SK-N-SH (cell line): ENCODE results near the gene AIMP1. TPM values are rescaled to one million over a fixed set of nuclear protein-coding genes. Genes with fewer than 3 reads are reported as not detected.
A peak's percentile ranks its signal among the peaks of the same experiment; 100 is the strongest.

Experiments
- CTCF ChIA-PET: fragments of 300-600, 350-600 bp; formaldehyde crosslinking; extraction: SDS; loops from one replicate; lab custom pipeline; 2021; lab: Yijun Ruan, JAX
- POLR2A ChIA-PET: fragments of 350-600 bp; sonication (Branson Sonifier 250); formaldehyde crosslinking; extraction: SDS; loops from one replicate; lab custom pipeline; 2020; ENCODE audit warnings: antibody characterized with exemption, inconsistent platforms; lab: Yijun Ruan, JAX
- DNase-seq: peaks from one replicate; pipeline ENCODE4 v3.0.0; 2012
- H2AFZ ChIP-seq: fragments of 200-600 bp; sonication (generic); 2 replicates; pipeline ENCODE4 v1.8.1; 2016; ENCODE audit warnings: antibody characterized with exemption, mild to moderate bottlenecking, low read depth
- H3F3A ChIP-seq: fragments of 200-600 bp; sonication (generic); replicated peaks from 2 replicates; pipeline ENCODE3; 2016; ENCODE audit warnings: antibody characterized with exemption, mild to moderate bottlenecking; ENCODE audit not compliant: insufficient read depth
- H3K27ac ChIP-seq, 2 experiments: fragments of 200-500 bp in 1 of 2; fragments of 200-600 bp in 1 of 2; sonication (Bioruptor generic) in 1 of 2; sonication (generic), shearing (Covaris generic) in 1 of 2; 2 replicates each; pipeline versions ENCODE4 v1.5.1 to v1.6.1; 2014 to 2016; ENCODE audit warnings: low read depth in 2 of 2, inconsistent platforms in 1 of 2, low read length in 1 of 2, mild to moderate bottlenecking in 1 of 2, mixed read lengths in 1 of 2
- H3K27me3 ChIP-seq: fragments of 200-600 bp; sonication (generic), shearing (Covaris generic); 2 replicates; pipeline ENCODE4 v1.6.1; 2016; ENCODE audit warnings: mixed run types; ENCODE audit not compliant: insufficient read depth
- H3K36me3 ChIP-seq, 2 experiments: fragments of 200-500 bp in 1 of 2; fragments of 200-600 bp in 1 of 2; sonication (Bioruptor generic) in 1 of 2; sonication (generic) in 1 of 2; replicated peaks in 1 of 2; 2 replicates each; pipeline versions ENCODE3 to v1.5.1; 2014 to 2016; ENCODE audit warnings: low read length in 1 of 2, mild to moderate bottlenecking in 1 of 2; ENCODE audit not compliant: insufficient read depth in 2 of 2, control insufficient read depth in 1 of 2
- H3K4me1 ChIP-seq, 2 experiments: fragments of 200-500 bp in 1 of 2; fragments of 200-600 bp in 1 of 2; sonication (Bioruptor generic) in 1 of 2; sonication (generic), shearing (Covaris generic) in 1 of 2; 2 replicates each; pipeline versions ENCODE4 v1.5.1 to v1.6.1; 2014 to 2016; ENCODE audit warnings: low read depth in 1 of 2, low read length in 1 of 2, mixed run types in 1 of 2; ENCODE audit not compliant: insufficient read depth in 2 of 2, control insufficient read depth in 1 of 2
- H3K4me2 ChIP-seq: fragments of 200-600 bp; sonication (generic), shearing (Covaris generic); 2 replicates; pipeline ENCODE4 v1.6.1; 2017; ENCODE audit warnings: mixed run types
- H3K4me3 ChIP-seq, 2 experiments: fragments of 200-500 bp in 1 of 2; fragments of 200-600 bp in 1 of 2; sonication (Bioruptor generic) in 1 of 2; sonication (generic), shearing (Covaris generic) in 1 of 2; 2 replicates each; pipeline versions ENCODE4 v1.5.1 to v1.8.1; 2014 to 2016; ENCODE audit warnings: low read depth in 2 of 2, inconsistent platforms in 1 of 2, low read length in 1 of 2, mild to moderate bottlenecking in 1 of 2, mixed read lengths in 1 of 2, moderate library complexity in 1 of 2
- H3K79me2 ChIP-seq: fragments of 200-600 bp; sonication (generic); 2 replicates; pipeline ENCODE4 v1.8.1; 2017; ENCODE audit warnings: mild to moderate bottlenecking; ENCODE audit not compliant: insufficient read depth
- H3K9ac ChIP-seq: fragments of 200-600 bp; sonication (generic); 2 replicates; pipeline ENCODE4 v1.6.1; 2017; ENCODE audit warnings: mixed run types
- H3K9me2 ChIP-seq: fragments of 200-600 bp; sonication (generic); 2 replicates; pipeline ENCODE4 v1.6.1; 2017; ENCODE audit warnings: mixed run types
- H3K9me3 ChIP-seq: fragments of 200-600 bp; sonication (generic); 2 replicates; pipeline ENCODE4 v1.6.1; 2017; ENCODE audit warnings: mixed run types, mild to moderate bottlenecking, moderate library complexity
- H4K20me1 ChIP-seq: fragments of 200-600 bp; sonication (generic); 2 replicates; pipeline ENCODE4 v1.6.1; 2017; ENCODE audit warnings: mild to moderate bottlenecking, mixed run types; ENCODE audit not compliant: insufficient read depth
- CHD2 ChIP-seq: fragments of 150-350 bp; IDR thresholded peaks from 2 replicates; pipeline ENCODE4 v1.6.1; 2018; ENCODE audit warnings: low read length; ENCODE audit not compliant: partially characterized antibody
- ELF1 ChIP-seq: IDR thresholded peaks from 2 replicates; pipeline ENCODE4 v1.4.0; 2012
- EZH2phosphoT487 ChIP-seq: fragments of 200-600 bp; sonication (generic); IDR thresholded peaks from 2 replicates; pipeline ENCODE4 v1.6.1; 2017; ENCODE audit warnings: low read depth, mixed run types, mild to moderate bottlenecking, antibody characterized with exemption, moderate library complexity, borderline replicate concordance
- FOXJ3 ChIP-seq: sonication (generic); formaldehyde crosslinking; IDR thresholded peaks from 2 replicates; pipeline ENCODE4 v1.5.1; 2020; ENCODE audit warnings: mild to moderate bottlenecking, missing genetic modification reagents
- FOXM1 ChIP-seq: IDR thresholded peaks from 2 replicates; pipeline ENCODE4 v1.4.0; 2012; ENCODE audit warnings: low read depth, mild to moderate bottlenecking
- NFIC ChIP-seq: IDR thresholded peaks from 2 replicates; pipeline ENCODE4 v1.4.0; 2012; ENCODE audit warnings: borderline replicate concordance
- NRF1 ChIP-seq: IDR thresholded peaks from 2 replicates; pipeline ENCODE4 v1.6.1; 2012; ENCODE audit warnings: low read depth, mild to moderate bottlenecking, low read length
- POLR2AphosphoS5 ChIP-seq: IDR thresholded peaks from 2 replicates; pipeline ENCODE4 v1.6.1; 2012; ENCODE audit warnings: low read depth, low read length
- RAD21 ChIP-seq: IDR thresholded peaks from 2 replicates; pipeline ENCODE4 v1.6.1; 2012; ENCODE audit warnings: mild to moderate bottlenecking, low read length
- RXRA ChIP-seq: IDR thresholded peaks from 2 replicates; pipeline ENCODE4 v1.4.0; 2012; ENCODE audit warnings: low read depth, mild to moderate bottlenecking, borderline replicate concordance
- SMC3 ChIP-seq: IDR thresholded peaks from 2 replicates; pipeline ENCODE4 v1.6.1; 2012; ENCODE audit warnings: low read depth, low read length, improper control_type of control experiment
- TEAD4 ChIP-seq: IDR thresholded peaks from 2 replicates; pipeline ENCODE4 v1.4.0; 2012; ENCODE audit warnings: mild to moderate bottlenecking, borderline replicate concordance; ENCODE audit not compliant: insufficient read depth
- WGBS: methylation state at CpG from one replicate; pipeline ENCODE4 v1.1.6; 2017; ENCODE audit warnings: low lambda C conversion rate; 5-methylcytosine and 5-hydroxymethylcytosine counted together
- polyA plus RNA-seq, 3 experiments: library from polyadenylated mRNA; depleted of rRNA; stranded (reverse); fragments of >200 nt; gene quantifications; 2 replicates each; pipeline ENCODE4 v1.2.3, GENCODE V29; 2012
- TF ChIP-seq, protein P1 (sequence below): fragments of 200-600 bp; sonication (generic); IDR thresholded peaks from 2 replicates; pipeline ENCODE4 v1.6.1; 2017; ENCODE audit warnings: antibody characterized with exemption, mild to moderate bottlenecking, moderate library complexity
- TF ChIP-seq, protein P2 (sequence below): IDR thresholded peaks from 2 replicates; pipeline ENCODE4 v1.4.0; 2012; ENCODE audit warnings: low read depth
- TF ChIP-seq, protein P3 (sequence below): IDR thresholded peaks from 2 replicates; pipeline ENCODE4 v1.4.0; 2012; ENCODE audit warnings: low read depth, borderline replicate concordance
- TF ChIP-seq, protein P4 (sequence below): IDR thresholded peaks from 2 replicates; pipeline ENCODE4 v1.4.0; 2012; ENCODE audit warnings: low read depth, borderline replicate concordance

The AIMP1 gene
- polyA plus RNA-seq, 1 of the 3 experiments (the other 2 are of a cell fraction) = 14.0 TPM

DNA sequence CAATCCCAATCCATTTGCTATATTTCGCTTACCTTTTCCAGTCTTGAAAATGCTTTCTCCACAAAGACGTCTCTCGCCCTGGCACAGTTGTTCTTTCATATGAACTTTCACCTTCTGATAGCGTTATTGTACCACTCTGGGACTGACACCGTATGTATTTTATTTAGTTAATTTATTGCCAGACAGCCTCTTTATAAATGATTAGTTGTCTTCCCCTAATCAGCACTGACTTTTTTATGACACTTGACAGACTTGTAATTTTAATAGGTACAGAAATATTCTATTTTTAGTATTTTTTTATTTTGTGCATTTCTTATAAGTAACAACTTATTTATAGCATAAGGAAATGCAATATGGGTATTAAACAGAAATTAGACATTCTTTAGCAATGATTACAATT is 52.3 kb downstream of the AIMP1 start, which contains the start of gene GIMD1:
Gene GIMD1 (minus strand): TSS at position 101 of the 400 bp plus-strand sequence. CDS start 1,343 bp downstream, outside the sequence.
- ChIA-PET CTCF (interaction anchor here (0.8 to 2.5 kb wide), 12 partner anchors 9 to 1150 kb away, joined by 3 to 23 read pairs (median 4); no protein-coding TSS in a partner anchor), POLR2A (no interaction called here)
- Histone ChIP-seq H2AFZ (peak within 1 kb of the TSS; percentile 81), H3K4me2 (peak within 1 kb of the TSS; percentile 20; the same call in 1 of the 2 replicates), H3K27ac (peak within 1 kb of the TSS; percentile 28 to 41; a peak in 2 of 4 replicates), H3K36me3 (no peaks in the 10 kb centered on the region), H3K9ac (no peak within 1 kb of the TSS), H3K4me1 (peaks cover 0 to 9% of the 10 kb centered on the region in 2 experiments; a peak in 2 of 4 replicates), H4K20me1 (no peaks in the 10 kb centered on the region), H3K9me3 (no peaks in the 10 kb centered on the region), H3F3A (peaks cover 20% of the 10 kb centered on the region), H3K9me2 (no peaks in the 10 kb centered on the region), H3K4me3 (peak within 1 kb of the TSS in 1 of 2 experiments; percentile 21; a peak in 1 of 4 replicates), H3K79me2 (no peaks in the 10 kb centered on the region), H3K27me3 (no peaks in the 10 kb centered on the region)
- TF ChIP-seq RAD21 (no peak), FOXM1 (no peak), SMC3 (no peak), EZH2phosphoT487 (no peak), RXRA (no peak), CHD2 (no peak), FOXJ3 (CRISPR knock-in tag) (no peak), NRF1 (no peak), ELF1 (no peak), NFIC (no peak), TEAD4 (no peak), POLR2AphosphoS5 (no peak)
- TF ChIP-seq, protein P1, sequence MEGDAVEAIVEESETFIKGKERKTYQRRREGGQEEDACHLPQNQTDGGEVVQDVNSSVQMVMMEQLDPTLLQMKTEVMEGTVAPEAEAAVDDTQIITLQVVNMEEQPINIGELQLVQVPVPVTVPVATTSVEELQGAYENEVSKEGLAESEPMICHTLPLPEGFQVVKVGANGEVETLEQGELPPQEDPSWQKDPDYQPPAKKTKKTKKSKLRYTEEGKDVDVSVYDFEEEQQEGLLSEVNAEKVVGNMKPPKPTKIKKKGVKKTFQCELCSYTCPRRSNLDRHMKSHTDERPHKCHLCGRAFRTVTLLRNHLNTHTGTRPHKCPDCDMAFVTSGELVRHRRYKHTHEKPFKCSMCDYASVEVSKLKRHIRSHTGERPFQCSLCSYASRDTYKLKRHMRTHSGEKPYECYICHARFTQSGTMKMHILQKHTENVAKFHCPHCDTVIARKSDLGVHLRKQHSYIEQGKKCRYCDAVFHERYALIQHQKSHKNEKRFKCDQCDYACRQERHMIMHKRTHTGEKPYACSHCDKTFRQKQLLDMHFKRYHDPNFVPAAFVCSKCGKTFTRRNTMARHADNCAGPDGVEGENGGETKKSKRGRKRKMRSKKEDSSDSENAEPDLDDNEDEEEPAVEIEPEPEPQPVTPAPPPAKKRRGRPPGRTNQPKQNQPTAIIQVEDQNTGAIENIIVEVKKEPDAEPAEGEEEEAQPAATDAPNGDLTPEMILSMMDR = no peak
- TF ChIP-seq, protein P2, sequence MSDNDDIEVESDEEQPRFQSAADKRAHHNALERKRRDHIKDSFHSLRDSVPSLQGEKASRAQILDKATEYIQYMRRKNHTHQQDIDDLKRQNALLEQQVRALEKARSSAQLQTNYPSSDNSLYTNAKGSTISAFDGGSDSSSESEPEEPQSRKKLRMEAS = no peak
- TF ChIP-seq, protein P3, sequence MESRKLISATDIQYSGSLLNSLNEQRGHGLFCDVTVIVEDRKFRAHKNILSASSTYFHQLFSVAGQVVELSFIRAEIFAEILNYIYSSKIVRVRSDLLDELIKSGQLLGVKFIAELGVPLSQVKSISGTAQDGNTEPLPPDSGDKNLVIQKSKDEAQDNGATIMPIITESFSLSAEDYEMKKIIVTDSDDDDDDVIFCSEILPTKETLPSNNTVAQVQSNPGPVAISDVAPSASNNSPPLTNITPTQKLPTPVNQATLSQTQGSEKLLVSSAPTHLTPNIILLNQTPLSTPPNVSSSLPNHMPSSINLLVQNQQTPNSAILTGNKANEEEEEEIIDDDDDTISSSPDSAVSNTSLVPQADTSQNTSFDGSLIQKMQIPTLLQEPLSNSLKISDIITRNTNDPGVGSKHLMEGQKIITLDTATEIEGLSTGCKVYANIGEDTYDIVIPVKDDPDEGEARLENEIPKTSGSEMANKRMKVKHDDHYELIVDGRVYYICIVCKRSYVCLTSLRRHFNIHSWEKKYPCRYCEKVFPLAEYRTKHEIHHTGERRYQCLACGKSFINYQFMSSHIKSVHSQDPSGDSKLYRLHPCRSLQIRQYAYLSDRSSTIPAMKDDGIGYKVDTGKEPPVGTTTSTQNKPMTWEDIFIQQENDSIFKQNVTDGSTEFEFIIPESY = no peak
- TF ChIP-seq, protein P4, sequence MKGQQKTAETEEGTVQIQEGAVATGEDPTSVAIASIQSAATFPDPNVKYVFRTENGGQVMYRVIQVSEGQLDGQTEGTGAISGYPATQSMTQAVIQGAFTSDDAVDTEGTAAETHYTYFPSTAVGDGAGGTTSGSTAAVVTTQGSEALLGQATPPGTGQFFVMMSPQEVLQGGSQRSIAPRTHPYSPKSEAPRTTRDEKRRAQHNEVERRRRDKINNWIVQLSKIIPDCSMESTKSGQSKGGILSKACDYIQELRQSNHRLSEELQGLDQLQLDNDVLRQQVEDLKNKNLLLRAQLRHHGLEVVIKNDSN = no peak
- 74% methylated on average over 5 of the region's 5 CpGs for WGBS
- DNase-seq = no peak
